ENCODE results near the gene CSNK1E.
"Not testable (repeated sequence)": the region's sequence is repeated elsewhere in the genome, so short reads cannot be mapped to it uniquely, and the experiment has no call there.

CSNK1E gene

GRCh38 chr22:38346506-38346905 lies 29.3 kb upstream of the CSNK1E start:
- DNase-seq (ENCODE audit: low spot score): no peak
- in situ Hi-C loops (cut with MboI; ENCODE audit: low pct_unique_long_range_greater_than_20kb, low sequenced_read_pairs, unreplicated experiment): no loop called here
- no peak for TF ChIP-seq CTCF (IDR thresholded peaks at IDR 0.05; ENCODE audit: extremely low read depth, insufficient read depth, missing control alignments)

GRCh38 chr22:38345782-38346181 lies 28.5 kb upstream of the CSNK1E start:
- in situ Hi-C loops (cut with MboI; ENCODE audit: low pct_unique_long_range_greater_than_20kb, low sequenced_read_pairs, unreplicated experiment): no loop called here
- TF ChIP-seq CTCF (IDR thresholded peaks at IDR 0.05; ENCODE audit: extremely low read depth, insufficient read depth, missing control alignments): no peak
- DNase-seq (ENCODE audit: low spot score): no peak

- in situ Hi-C loops (cut with MboI; ENCODE audit: low pct_unique_long_range_greater_than_20kb, low sequenced_read_pairs, unreplicated experiment); DNase-seq (ENCODE audit: low spot score): not testable (repeated sequence)
Measured at GRCh38 chr22:38339893-38340292, 22.7 kb upstream of the CSNK1E start.

GRCh38 chr22:38338772-38339379 lies 21.6 kb upstream of the CSNK1E start:
- in situ Hi-C loops (cut with MboI; ENCODE audit: low pct_unique_long_range_greater_than_20kb, low sequenced_read_pairs, unreplicated experiment): no loop called here
- TF ChIP-seq CTCF (IDR thresholded peaks at IDR 0.05; ENCODE audit: extremely low read depth, insufficient read depth, missing control alignments): no peak
- DNase-seq (ENCODE audit: low spot score): no peak

GRCh38 chr22:38336699-38337098 lies 19.5 kb upstream of the CSNK1E start:
- no peak for TF ChIP-seq CTCF (IDR thresholded peaks at IDR 0.05; ENCODE audit: extremely low read depth, insufficient read depth, missing control alignments)
- no peak for DNase-seq (ENCODE audit: low spot score)
- in situ Hi-C loops (cut with MboI; ENCODE audit: low pct_unique_long_range_greater_than_20kb, low sequenced_read_pairs, unreplicated experiment): no loop called here

- in situ Hi-C loops (cut with MboI; ENCODE audit: low pct_unique_long_range_greater_than_20kb, low sequenced_read_pairs, unreplicated experiment): no loop called here
- no peak for TF ChIP-seq CTCF (IDR thresholded peaks at IDR 0.05; ENCODE audit: extremely low read depth, insufficient read depth, missing control alignments)
- DNase-seq (ENCODE audit: low spot score): no peak
Measured at GRCh38 chr22:38335077-38335476, 17.8 kb upstream of the CSNK1E start.

GRCh38 chr22:38327805-38328204 lies 10.6 kb upstream of the CSNK1E start:
- no peak for DNase-seq (ENCODE audit: low spot score)
- TF ChIP-seq CTCF (IDR thresholded peaks at IDR 0.05; ENCODE audit: extremely low read depth, insufficient read depth, missing control alignments): no peak
- in situ Hi-C loops (cut with MboI; ENCODE audit: low pct_unique_long_range_greater_than_20kb, low sequenced_read_pairs, unreplicated experiment): no loop called here
